Activated CD4-positive, alpha-beta T cell treated with anti-CD3 and anti-CD28 coated beads, Interleukin-10, Interleukin-2, amounts not matched to agents 100 ng/mL and 50 ng/mL, durations not matched to agents 16 hours and 8 hours (primary cell): ENCODE data around the gene FTSJ1.
A peak's percentile ranks its signal among the peaks of the same experiment; 100 is the strongest.

Experiments used
- DNase-seq: peaks from one replicate; pipeline ENCODE4 v3.0.0-alpha.2; 2020

FTSJ1 gene

GRCh38 chrX:48531358-48531959 is 55.5 kb downstream of the FTSJ1 start:
- DNase-seq = peak; percentile 55

GRCh38 chrX:48532161-48532560 is 56.2 kb downstream of the FTSJ1 start:
- DNase-seq = no peak

- DNase-seq = no peak
These were observed 57.2 kb downstream of the FTSJ1 start for GRCh38 chrX:48533165-48533564.
